ENCODE data around the gene INO80B.

GRCh38 chr2:74495440-74495839 lies 40.6 kb downstream of the INO80B start:
- no peak for TF ChIP-seq CTCF (IDR thresholded peaks at IDR 0.05)
- no peak for TF ChIP-seq POLR2A (IDR thresholded peaks at IDR 0.05)
